Inflammatory macrophage treated with lipopolysaccharide for 4 hours (primary cell): Measurements from ENCODE around the gene CASS4.
"Not testable (repeated sequence)": the region's sequence is repeated elsewhere in the genome, so short reads cannot be mapped to it uniquely, and the experiment has no call there.

Experiments
- DNase-seq: peaks from one replicate; pipeline ENCODE4 v3.0.0-alpha.2; 2020

Gene CASS4

GRCh38 chr20:56392132-56392880 is 19.8 kb upstream of the CASS4 start, which contains the start of the genes AURKA and CSTF1:
Gene AURKA (minus strand): TSS chr20:56392215. CDS start chr20:56388197, 4,018 bp downstream.
Gene CSTF1 (plus strand): TSS chr20:56392645. CDS start chr20:56395553, 2,908 bp downstream.
- DNase-seq, result peak; percentile 100

DNA sequence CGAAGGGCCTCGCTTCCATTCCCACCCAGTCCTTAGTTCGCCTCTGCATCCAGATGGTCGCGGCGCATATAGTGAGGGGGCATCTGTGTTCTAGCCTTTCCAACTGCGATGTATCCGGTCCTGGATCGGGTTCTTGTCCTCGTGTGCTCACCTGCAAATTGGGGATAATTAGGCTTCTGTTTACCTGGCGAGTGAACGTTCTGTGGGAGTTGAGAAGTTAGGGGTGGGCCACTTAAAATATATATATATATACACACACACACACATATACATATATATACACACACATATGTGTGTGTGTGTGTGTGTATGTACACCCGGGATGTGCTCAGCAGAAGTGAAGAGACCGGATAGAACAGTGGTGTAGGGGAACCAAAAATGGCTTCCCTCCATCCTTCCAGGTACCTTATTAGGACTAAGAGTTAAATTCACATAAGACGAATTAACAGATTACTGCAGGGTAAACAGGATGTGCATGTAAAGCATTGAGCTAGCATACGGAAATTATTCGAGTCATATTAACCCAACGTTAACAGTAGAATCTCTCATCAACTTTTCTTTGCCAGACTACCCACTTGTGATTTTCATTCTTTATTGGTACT is 19.1 kb upstream of the CASS4 start:
- no peak for DNase-seq

GRCh38 chr20:56393653-56394052 is 18.4 kb upstream of the CASS4 start:
- DNase-seq, result no peak

- DNase-seq, result no peak
Measured at GRCh38 chr20:56395166-56395565, 16.9 kb upstream of the CASS4 start.

DNA sequence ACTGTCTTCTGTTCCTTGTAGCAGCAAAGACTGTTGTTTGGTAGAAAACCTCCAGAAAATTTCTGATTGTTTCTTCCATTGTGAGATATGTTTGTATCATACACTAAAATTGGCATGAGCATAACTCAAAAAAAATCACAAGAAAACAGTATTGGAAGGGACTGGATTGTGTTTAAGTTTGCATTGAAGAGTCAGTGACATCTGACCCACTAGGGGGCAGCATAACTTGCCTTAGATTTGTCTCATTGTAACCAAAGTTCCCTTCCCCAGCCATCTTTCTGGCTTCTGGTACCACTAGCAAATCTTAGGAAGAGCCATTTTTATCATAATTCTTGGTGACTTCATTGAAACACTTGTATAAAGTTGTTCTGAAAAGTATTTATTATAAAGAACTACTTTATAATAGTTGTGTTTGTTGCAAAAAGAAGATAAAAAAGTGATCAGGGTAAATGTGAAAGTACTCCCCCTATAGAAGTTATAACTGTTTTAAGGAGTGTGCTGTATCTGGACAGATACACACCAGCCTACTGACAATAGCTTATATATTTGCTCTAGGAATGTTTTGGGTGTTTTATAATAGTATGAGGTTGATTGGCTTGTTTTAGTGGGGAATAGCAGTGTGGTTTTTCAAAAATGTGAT is 11.9 kb upstream of the CASS4 start:
- peak; percentile 77 for DNase-seq

- DNase-seq, result no peak
Measured at GRCh38 chr20:56403465-56403864, 8.6 kb upstream of the CASS4 start.

DNA sequence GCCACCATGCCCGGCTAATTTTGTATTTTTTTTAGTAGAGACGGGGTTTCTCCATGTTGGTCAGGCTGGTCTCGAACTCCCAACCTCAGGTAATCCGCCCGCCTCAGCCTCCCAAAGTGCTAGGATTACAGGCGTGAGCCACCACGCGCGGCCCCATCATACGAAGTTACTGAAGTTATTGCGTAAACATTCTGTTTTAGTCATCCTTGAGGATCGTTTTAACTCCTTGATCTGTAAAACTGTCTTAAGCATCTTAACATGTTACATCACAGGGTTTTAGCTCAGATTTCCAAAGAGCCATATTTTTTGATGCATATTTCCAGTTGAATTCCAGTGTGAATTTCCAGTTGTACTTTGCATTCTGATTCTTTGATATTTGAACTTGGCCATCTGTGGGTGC is 6.7 kb upstream of the CASS4 start:
- peak; percentile 19 for DNase-seq

GRCh38 chr20:56406910-56407309 is 5.2 kb upstream of the CASS4 start:
- no peak for DNase-seq

- DNase-seq, result peak; percentile 90
Measured at GRCh38 chr20:56409521-56409920, 2.5 kb upstream of the CASS4 start.

- no peak for DNase-seq
Measured at GRCh38 chr20:56409956-56410355, 2.1 kb upstream of the CASS4 start.

DNA sequence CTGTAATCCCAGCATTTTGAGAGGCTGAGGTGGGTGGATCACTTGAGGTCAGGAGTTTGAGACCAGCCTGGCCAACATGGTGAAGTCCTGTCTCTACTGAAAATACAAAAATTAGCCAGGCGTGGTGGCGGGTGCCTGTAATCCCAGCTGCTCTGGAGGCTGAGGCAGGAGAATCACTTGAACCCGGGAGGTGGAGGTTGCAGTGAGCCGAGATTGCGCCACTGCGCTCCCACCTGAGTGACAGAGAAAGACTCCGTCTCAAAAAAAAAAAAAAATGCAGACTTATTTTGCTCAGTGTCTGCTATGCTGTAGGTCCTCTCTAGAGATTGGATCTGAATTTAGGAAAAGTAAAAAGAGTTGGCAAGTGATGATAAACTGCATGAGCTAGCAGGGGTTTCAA is 773 bp upstream of the CASS4 start:
- not testable (repeated sequence) for DNase-seq

GRCh38 chr20:56412473-56412790 is 372 bp downstream of the CASS4 start:
- DNase-seq, result no peak

DNA sequence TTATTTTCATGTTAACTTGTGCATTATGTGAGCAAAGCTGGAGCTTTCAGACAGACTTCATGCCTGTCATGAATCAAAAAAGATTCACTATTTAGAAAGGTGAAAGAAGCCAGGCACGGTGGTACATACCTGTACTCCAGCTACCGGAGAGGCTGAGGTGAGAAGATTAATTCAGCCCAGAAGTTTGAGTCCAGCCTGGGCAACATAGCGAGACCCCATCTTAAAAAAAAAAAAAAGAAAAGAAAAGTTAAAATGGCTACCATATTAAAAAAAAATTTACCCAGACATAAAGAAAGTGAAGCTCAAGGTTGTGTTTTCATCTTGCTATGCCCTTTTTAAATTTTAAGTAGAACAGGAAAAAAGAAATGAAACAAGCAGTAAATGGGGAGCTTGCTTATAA is 889 bp downstream of the CASS4 start:
- no peak for DNase-seq

- peak; percentile 62 for DNase-seq
Measured at GRCh38 chr20:56414842-56415765, 3.0 kb downstream of the CASS4 start.

- no peak for DNase-seq
Measured at GRCh38 chr20:56417402-56417801, 5.3 kb downstream of the CASS4 start.

DNA sequence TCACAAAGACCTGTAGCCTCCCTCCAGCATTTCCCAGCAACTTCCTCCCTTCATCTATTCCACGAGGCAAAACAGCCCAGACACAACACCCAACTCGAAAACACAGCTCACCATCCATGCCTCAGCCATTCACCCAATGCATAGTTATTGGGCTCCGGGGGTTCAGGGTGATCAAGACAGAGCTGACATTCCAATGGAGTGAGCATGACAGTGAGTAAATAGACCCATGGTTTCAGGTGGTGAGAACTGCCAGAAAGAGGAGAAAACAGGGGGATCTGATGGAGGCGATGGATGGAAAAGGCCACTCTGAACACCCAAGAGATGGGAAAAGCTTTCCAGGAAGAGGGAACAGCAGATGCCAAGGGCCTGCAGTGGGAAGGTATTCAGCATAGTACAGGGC is 5.9 kb downstream of the CASS4 start:
- no peak for DNase-seq

GRCh38 chr20:56418385-56418861 is 6.4 kb downstream of the CASS4 start:
- peak; percentile 38 for DNase-seq

DNA sequence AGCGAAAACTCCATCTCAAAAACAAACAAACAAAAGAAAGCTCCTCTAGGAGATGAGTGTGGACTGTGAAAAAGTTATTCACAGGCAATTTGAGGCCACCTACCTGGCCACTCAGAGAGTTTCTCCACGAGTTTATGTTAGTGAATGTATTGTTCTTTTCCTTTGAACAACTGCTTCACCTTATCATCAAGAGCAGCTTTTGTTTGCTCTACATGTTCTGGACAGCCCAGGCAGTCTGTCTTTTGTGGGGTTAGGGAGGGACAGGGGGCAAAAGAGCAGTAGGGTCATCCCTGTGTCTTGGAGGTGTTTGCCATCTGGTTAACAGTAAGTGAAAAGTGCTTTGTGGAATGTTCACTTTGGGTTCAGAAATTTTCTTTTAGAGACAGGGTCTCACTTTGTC is 8.0 kb downstream of the CASS4 start:
- DNase-seq, result no peak

- DNase-seq, result no peak
Measured at GRCh38 chr20:56420940-56421688, 9.1 kb downstream of the CASS4 start.

DNA sequence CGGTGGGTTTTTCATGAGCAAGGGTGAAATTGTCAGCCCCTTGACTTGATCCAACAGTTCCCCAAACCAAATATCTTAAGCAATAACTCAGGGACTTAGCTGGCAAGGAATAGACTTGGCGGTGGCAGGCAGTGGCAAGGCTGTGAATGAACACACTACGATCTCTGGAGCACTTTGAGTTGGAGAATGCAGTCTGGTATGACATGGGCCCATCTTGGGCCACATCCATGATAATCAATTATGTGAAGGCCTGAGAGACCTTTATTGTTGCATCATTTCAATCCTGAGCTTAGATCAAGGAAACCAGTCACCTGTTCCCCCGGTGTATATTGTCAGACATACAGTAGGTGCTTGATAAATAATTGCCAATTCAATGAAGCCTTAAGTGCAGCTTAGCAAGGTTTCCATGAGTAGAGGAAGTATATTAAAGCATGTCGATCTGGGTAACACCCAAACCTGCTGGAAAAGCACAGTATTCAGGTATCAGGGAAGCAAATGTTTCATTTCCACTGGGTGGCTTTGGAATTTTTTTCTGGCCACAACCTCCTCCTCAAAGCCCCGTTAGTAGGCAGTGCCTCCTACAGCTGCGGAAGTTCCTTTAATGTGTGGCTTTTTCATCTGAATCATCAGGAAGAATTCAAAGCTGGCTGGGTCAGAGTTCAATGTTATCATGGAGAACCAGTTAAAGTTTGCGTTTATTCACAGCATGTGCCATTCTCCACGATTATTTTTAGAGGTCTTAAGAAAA is 10.2 kb downstream of the CASS4 start:
- peak; percentile 74 for DNase-seq

DNA sequence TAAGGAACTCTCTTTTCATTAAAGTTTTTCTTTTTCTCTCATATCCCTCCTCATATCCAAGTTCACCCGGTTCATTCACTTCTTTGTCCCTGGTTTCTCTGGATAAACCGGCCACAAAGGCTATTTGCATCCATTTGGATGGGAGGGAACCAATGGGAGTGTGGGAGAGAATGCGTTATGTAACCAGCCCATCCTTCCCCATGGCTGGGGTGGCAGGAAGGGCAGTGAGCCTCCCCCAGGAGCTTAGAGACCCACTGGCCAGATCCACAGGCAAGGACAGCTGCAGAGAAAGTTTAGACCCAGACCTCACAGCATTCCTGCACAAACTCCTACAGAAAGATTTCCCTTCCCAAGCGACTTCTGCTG is 10.7 kb downstream of the CASS4 start:
- DNase-seq, result no peak

GRCh38 chr20:56423211-56423610 is 11.2 kb downstream of the CASS4 start:
- DNase-seq, result peak; percentile 75
